Measurements from ENCODE around the gene UNC5C. TPM values are rescaled to one million over a fixed set of nuclear protein-coding genes. Genes with fewer than 3 reads are reported as not detected.

UNC5C gene
- total RNA-seq, 1 experiment from 2014 or later, result 11.3 TPM

- DNase-seq (ENCODE audit: low spot score), result no peak
These were observed 25.9 kb downstream of the UNC5C start for GRCh38 chr4:95522682-95523530.

- DNase-seq (ENCODE audit: low spot score), result no peak
These were observed 31.0 kb downstream of the UNC5C start for GRCh38 chr4:95517576-95518345.

- no peak for DNase-seq (ENCODE audit: low spot score)
These were observed 32.2 kb downstream of the UNC5C start for GRCh38 chr4:95516528-95517017.

DNA sequence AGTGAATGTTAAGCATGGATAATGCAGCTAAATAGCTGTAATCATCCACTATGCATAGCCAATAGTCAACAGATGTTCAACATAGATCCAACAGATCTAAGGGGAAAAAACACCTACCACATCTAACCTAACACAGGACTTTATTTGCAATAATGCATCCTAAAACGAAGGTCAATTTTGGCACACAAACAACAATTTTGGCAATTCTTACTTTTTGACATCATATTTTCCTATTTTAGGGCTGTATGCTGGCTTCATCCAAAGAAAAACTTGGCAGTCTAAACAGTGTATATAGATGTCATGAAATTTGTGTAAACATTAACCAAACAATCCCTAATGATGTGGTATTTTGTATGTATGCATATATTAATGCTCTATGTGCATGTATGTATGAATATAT lies 33.2 kb downstream of the UNC5C start:
- DNase-seq (ENCODE audit: low spot score), result no peak

DNA sequence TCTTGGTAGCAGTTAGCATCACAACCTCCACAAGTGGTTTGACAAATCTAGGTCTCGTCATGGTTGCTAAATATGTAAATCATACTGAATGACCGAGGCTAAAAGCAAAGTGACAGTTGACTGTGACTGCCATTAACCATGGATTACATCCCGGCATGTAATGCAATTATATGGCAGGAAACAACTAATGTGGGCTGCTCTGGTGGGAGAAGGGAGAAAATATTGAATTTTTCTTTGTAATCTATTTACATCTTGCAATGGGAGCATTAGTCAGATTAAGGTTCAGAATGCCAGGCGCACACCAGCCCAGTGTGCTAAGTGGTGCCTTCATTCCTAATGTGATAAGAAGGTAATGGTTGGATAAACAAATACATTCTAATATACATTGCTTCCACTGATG lies 35.8 kb downstream of the UNC5C start:
- DNase-seq (ENCODE audit: low spot score), result no peak

- no peak for DNase-seq (ENCODE audit: low spot score)
These were observed 37.3 kb downstream of the UNC5C start for GRCh38 chr4:95511477-95511876.

DNA sequence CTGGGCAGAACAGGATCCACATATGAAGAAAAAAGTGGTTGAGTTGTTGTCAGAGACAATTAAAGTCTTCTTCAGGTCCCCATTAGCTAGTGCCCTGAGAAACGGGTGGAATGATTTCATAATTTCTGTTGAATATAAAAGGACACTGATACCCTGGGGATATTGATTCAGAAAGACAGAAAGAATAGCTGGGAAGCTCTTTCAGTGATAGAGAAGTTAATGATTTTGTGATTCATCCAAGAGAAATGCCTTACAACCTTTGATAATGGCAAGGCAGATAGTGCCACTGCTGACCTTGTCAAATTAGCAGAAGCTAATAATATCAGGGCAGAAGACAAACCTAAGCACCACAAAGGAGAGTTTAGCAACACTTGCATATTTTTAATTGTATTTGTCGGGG lies 37.9 kb downstream of the UNC5C start:
- no peak for DNase-seq (ENCODE audit: low spot score)

- peak; percentile 14 for DNase-seq (ENCODE audit: low spot score)
These were observed 38.6 kb downstream of the UNC5C start for GRCh38 chr4:95510145-95510544.

- no peak for DNase-seq (ENCODE audit: low spot score)
These were observed 40.4 kb downstream of the UNC5C start for GRCh38 chr4:95508421-95508820.

GRCh38 chr4:95507561-95507960 lies 41.2 kb downstream of the UNC5C start:
- no peak for DNase-seq (ENCODE audit: low spot score)

GRCh38 chr4:95507147-95507546 lies 41.6 kb downstream of the UNC5C start:
- peak; percentile 27 for DNase-seq (ENCODE audit: low spot score)

- DNase-seq (ENCODE audit: low spot score), result peak; percentile 31
These were observed 42.5 kb downstream of the UNC5C start for GRCh38 chr4:95506264-95506663.

GRCh38 chr4:95505799-95506198 lies 43.0 kb downstream of the UNC5C start:
- no peak for DNase-seq (ENCODE audit: low spot score)

DNA sequence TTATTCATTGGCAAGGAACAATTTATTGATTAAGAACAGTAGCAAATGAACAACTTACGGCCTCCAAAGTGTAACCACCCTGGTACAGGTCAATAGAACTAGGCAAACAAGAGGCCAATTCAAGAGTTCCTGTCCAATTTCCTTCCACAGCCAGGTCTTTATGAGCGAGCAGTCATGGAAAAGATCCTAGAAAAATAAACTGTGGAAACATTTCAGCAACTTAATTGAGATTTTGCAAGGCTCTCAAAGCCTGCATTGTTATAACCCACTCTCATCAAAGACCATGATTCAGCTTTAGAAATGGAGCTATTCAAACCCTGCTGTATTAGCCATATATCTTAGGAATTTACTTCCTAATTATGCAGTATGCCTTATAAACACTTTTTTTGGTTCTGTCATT lies 43.6 kb downstream of the UNC5C start:
- DNase-seq (ENCODE audit: low spot score), result peak; percentile 74

DNA sequence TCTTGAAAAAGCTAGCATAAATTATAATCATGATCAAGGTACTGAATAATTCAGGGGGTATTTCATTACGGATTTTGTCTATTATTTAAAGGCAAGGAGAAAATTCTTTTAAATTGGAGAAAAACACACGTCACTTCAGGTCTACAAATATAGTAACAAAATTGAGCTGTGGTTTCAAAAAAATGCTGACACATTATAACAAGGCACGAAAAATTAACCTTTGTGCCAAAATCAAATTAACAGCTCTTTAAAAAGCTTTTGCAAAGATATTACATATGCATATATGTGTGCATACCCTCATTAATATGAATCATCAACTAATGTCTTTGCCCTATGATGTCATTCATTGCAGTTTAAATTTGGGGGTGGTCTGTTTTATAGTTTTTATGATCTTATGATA lies 44.3 kb downstream of the UNC5C start:
- no peak for DNase-seq (ENCODE audit: low spot score)

DNA sequence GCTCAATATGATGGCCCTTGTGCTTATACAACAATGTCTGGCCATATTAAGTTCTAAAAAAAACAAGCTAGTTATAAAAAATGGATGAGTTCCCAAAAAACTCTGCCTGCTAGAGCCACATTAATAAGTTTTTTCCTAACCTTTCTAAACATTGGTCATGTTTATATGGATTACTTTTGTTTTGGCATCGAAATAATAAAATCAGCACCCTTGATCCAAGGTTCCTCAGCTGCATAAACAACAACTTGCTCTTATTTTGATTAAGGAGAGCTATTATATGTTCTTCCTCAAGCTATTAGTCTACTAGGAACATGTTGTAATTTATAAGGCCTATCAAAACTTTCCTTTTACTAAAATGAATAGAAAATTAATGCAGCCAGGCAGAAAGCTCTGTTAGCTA lies 48.4 kb downstream of the UNC5C start:
- no peak for DNase-seq (ENCODE audit: low spot score)

DNA sequence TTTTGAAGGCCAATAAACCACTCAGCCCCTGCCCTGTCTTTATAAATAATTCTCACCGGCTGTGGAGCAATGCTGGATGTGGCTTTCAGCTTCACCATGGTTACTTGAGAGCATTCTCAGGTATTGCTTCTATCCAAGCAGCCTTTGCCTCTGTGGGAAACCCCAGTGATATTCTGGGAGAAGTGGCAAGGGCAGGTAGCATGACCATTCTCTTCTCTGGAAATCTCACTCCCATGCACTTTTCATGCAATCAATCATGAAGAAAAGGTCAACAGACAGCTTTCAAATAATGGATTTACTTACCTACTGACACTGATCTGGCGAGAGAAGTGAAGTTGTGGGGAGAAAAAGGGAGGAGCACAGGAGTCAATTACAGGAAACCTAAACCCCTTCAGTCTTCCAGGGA lies 49.5 kb downstream of the UNC5C start:
- DNase-seq (ENCODE audit: low spot score), result no peak

DNA sequence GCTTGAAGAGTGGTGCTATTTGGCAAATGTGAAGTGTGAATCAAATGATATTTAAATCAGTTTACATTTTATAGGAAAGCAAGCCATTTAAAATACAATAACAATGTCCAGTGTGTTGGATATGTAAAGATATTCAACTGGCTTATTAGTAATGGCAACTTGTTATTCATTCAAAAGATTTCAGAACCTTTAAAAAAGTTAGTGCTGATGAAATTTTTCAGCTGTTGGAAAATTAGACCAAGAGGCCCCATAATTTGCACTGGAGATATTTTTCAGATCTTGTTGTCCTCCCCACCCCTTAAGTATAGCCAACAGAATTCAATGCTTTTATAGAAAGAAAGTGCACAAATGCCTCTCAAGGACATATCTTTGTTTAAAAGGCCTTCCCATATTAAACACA lies 54.6 kb downstream of the UNC5C start:
- no peak for DNase-seq (ENCODE audit: low spot score)

- DNase-seq (ENCODE audit: low spot score), result no peak
These were observed 70.1 kb downstream of the UNC5C start for GRCh38 chr4:95478679-95479078.

DNA sequence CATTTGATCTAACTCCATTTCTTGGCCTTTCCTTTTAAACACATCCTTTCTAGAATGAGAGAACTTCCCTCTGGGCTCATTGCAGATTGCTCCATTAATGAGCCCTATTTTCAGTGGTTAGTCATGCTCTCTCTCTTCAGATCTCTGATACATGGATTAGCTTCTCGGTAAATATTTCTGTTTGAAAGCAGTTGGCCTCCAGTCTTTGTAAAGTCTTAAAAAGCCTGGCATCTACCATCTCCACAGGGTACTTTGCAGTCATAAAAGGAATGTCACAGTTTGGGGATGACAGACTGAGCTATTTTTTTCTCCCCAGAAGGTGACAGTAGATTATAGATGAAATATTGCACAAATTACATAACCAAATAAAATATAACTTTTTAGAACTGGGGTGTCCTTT lies 72.7 kb downstream of the UNC5C start:
- no peak for DNase-seq (ENCODE audit: low spot score)

DNA sequence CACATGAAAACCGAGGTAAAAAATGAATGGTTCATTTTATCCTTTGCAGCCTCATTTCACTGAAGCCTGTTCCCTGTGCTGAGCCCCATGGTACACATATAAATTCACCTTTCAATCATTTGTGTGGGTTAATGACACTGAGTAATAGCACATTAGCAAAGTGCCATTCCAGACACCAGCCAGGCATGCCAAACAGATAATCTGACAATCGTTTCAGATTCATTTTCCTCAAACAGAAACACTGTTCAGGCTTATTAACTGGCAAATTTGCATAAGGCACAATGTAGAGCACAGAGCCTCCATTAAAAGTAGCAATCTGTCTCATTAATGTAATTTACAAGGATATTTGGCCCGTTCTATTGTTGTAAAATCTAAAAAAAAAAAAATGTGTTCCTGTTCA lies 76.2 kb downstream of the UNC5C start:
- DNase-seq (ENCODE audit: low spot score), result no peak

GRCh38 chr4:95470622-95471021 lies 78.2 kb downstream of the UNC5C start:
- no peak for DNase-seq (ENCODE audit: low spot score)

GRCh38 chr4:95469617-95470016 lies 79.2 kb downstream of the UNC5C start:
- no peak for DNase-seq (ENCODE audit: low spot score)

All from H4 (cell line).